Stimulated activated CD8-positive, alpha-beta memory T cell treated with anti-CD3 and anti-CD28 coated beads, Interleukin-4, amount 100 ng/mL, for 48 hours (primary cell): ENCODE data around the gene GABRD.

Source experiments
- DNase-seq: peaks from one replicate; pipeline ENCODE4 v3.0.0-alpha.2; 2020

The GABRD gene

DNA sequence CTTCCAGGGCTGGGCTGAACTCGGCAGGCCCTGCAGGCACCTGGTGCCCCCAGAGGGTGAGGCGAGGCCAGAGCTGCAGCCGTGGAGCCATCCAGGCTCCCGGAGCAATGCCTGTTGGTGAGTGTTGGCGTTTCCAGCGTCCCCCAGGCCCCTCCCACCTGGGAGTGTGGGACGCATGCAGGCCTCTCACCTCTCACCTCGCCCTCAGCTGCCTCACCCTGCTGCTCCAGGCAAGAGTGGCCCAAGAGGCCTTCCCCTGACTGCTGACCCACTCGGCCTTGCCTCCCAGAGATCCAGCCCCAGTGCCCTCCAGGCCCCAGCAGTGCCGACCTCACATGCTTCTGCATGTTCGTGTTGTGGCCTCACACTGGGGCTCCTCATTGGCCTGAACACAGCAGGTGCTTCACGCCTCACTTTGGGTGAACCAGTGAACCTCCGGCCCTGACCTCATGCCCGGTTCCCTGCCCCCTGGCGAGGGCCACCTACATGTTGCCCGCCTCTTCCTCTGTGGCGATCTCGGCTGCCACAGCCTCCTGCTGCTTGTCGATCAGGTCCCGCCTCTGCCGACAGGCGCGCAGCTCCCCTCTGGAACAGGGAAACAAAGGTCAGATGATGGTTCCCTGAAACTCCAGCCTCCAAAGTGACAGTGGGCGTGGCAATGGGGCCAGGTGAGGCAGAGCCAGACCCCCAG, 32.5 kb upstream of the GABRD start:
- DNase-seq, result no peak

DNA sequence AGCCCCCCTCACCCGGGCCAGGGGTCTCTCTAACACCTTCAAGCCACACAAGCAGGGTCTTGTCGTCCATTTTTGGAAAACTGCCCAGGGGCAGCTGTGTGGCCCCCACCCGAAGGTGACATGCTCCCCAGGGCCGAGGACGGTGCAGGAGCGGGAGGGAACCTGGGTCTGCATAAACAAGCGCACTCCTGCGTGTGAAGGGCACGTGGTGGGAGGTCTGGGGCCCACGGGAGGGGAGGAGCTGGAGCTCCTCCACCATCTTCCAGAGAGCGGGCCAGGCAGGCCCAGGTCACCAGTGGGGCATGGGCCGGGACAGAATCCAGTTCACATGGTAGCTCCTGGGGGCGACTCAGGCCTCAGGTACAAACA, 32.0 kb upstream of the GABRD start:
- DNase-seq, result no peak

DNA sequence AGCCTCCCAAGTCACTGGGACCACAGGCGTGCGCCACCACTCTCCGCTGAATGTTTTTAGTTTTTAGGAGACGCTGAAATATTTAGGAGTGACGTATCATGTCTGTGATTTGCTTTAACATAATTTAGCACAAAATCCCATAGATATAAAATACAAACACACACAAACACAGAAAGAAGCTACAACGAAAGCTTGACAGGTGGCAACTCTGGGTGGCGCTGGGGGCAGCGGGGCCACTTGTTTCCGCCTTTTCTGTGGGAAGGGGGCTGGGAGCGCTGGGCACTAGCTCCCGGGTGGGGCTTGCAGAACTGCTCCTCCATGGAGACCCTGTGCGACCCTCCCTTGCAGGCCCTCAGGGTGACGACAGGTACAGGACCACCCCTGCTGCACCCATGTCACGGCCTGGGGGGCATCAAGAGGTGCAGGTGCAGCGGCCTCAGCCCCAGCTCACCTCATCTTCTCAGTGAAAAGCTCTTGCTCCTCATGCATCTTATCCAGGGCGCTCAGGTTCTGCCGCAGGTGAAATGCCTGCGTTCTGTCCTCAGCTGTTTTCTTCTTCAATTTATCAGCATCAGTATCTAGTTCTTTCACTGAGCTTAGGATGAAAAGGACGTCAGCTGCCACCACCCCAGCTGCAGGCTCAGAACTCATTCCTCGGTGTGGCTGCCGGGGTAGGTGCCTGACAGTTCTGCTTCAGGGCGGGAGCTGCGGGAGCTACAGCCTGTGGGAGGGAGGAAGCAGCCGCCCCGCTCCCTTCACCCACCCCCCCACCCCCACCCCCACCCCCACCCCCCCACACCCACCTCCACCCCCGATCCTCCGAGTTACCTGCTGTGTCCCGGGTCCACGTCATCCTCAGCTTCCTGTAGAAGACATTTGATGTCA, 30.8 kb upstream of the GABRD start:
- DNase-seq, result no peak

DNA sequence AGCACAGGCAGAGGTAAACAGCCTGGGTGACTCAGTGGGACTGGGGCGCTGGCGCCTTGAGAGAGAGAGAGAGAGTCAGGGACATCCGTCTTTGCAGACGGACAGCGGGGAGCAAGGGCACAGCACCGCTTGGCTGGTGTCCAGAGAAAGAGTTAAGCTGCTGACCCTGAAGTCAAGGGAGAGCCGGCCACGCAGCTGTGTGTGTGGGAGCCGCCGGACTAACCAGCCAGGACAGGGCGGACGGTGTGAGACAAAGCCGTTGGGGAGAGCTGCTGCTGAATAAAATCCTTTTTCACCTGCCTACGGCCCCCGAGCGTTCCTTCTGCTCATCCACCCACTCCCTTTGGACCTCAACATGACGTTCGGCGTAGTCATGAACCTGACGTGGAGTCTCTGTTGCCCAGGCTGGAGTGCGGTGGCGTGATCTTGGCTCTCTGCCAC, 30.0 kb upstream of the GABRD start:
- no peak for DNase-seq

DNA sequence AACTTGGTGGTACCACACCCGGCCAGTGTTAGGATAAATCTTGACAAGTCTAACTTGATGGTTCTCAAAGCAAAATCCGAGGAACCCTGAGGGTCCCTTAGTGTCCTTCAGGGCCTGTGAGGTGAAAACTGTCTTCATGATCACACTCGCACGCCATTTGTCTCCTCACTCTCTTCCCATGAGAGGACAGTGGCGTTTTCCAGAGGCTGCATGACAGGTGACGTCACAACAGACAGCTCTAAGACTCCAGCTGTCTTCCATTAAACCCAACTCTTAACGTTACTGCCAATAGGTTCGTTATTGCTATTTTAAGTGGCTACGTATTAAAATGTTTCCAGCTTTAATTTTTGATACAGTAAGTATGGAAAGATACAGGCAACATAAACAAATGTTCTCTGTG, 29.4 kb upstream of the GABRD start:
- DNase-seq, result no peak

DNA sequence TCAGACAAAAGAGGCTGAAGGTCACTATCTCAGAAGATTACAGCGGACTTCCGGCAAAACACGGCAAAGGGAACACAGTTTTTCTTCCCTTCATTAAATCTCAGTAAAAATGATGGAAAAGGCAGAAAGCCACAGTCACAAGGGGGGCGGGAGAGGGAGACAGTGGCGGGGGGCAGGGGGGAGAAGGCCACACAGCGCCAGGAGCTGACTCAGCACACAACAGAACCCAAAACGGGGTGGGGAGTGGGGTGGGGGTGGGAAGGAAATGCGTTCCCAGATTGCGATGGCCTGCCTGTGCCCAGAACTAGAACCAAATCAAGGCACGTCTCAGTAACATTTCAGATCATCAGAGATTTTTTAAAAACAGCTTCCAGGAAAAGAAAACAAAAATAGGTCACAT, 28.9 kb upstream of the GABRD start:
- DNase-seq, result no peak

DNA sequence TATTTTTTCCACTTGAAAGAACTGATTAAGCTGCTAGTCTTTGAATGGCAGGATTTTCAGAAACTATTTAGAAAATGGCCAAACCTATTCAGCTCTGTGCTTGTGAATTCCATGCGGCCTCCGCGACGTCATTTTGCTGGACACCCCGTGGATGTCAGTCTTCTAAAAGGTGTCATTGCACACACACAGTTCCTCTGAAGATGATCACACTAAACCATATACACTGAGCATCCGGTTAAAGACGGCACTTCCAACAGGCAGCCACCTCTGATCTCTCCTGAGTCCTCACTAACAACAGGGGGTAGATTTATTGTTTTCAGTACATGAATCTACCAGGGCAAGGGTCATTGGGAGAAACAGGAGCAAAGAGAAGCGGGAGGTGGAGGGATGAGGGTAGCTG, 24.6 kb upstream of the GABRD start:
- DNase-seq, result no peak

DNA sequence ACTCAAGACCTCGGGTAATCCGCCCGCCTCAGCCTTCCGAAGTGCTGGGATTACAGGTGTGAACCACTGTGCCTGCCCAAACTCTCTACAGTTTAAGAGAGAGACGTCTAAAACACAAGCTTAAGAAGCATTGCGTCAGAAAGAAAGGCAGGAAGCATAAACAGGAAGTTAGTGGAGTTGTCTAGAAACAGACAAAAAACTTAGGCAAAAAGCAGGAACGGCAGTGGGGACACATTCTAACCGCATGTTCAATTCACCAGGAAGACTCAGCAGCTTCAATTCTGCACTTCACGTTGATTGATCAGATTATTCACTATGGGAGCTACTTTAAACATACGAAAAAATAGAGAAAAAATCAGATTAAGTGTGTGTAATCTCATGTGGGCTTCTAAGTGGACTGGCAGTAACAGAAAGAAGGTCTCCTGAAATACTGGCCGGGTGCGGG, 22.9 kb upstream of the GABRD start:
- no peak for DNase-seq

DNA sequence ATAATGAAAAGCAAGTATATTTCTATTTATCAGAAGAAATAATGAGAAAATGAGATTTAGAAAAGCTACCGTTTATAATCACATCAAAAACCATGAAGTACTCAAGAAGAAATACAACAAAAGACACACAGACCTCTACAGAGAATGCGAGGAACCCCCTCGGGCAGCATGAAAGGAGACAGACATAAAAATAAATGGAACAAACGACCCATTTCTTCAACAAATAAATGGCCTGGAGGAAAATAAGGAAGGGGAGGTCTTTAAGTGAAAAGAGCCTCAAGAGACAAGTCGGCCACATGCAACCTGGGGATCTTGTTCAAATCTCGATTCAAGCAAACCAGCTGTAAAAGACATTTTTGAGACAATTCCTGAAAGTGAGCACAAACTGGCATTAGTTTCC, 21.6 kb upstream of the GABRD start:
- DNase-seq, result no peak

DNA sequence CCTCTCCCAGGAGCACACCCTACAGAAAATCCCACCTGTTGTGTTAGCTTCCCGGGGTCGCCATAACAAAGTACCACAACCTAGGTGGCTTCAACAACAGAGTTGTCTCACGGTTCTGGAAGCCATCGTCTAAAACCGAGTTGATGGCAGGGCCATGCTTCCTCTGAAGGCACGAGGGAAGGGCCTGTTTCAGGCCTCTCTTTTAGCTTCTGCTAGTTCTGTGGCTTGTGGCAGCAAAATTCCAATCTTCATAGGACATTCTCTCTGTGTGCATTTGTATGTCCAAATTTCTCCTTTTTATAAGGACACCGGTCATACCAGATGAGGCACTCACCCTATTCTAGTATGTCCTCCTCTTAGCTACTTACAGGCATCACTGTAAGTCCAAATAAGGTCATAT, 18.7 kb upstream of the GABRD start:
- no peak for DNase-seq

DNA sequence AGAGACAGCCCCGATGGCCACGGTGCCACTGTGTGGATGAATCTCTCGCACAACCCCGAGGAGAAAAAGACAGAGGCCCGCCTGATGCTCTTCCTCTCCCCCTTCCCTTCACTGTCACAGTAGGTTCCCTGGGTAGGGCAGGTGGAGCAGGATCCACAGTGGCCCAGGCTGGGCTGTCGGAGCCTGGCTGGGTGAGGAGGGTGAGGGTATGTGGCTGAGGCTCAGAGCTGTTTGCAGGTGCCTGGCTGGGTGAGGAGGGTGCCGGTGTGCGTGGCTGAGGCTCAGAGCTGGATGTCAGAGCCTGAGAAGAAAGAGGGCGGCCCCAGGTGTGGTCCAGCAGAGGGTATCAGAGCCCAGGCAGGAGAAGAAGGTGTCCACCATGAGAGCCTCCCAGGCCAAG, 18.3 kb upstream of the GABRD start:
- no peak for DNase-seq

DNA sequence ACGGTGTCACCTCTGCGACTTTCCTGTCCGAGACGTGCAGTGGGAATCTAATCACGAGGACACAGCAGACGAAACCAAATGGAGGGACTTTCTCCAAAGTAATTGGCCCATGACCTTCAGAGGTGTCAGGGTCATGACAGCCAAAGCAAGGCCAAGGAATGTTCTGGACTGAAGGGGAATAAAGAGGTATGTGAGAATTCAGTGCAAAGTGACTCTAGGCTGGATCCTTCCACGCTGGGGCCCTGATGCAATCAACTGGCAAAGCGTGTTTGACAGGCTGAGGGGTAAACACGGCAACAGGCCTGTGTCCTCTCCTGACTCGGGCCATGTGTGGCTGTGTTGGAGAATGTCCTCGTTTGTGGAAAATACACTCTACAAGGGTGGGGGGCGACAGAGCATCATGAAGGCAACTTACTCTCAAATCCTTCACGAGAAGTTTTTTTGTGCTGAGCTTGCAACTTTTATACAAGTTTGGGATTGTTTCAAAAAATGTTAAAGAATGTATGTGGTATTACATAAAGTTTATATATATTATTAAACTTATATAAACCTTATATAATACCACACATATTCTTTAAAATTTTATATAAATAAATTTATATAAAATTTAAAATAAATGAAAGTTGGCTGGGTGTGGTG, 17.3 kb upstream of the GABRD start:
- no peak for DNase-seq

DNA sequence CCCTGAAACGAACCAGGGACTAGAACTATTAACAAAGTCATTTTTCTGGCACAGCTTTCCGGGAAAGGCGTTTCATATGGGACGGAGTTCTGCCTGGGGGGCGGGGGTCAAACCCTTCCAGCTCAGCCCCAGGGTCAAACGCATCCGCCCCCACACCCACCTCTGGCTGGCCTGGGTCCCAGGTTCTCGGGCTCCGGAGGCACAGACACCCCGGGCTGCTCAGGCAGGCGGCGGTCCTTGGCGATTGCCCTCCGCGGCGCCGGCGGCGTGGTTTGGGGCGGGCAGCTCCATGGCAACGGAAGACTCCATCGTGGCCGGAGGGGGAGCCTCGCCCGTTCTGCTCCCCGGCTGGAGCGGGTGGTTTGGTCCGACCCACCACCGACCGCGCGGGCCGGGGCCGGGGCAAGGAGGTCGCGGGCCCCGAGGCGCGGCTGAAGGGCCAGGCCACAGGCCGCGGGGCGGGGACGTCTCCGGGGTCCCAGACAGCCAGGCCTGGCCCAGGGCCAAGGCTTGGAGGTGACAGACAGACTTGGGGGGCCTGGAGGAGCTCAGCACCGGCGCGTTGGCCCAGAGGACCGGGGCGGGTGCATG, 15.5 kb upstream of the GABRD start, which contains the start of gene CFAP74:
Gene CFAP74, minus strand, starts transcription at position 246 of the 591 bp plus-strand sequence. CDS start 12,830 bp downstream, outside the sequence.
- peak; percentile 60 for DNase-seq

DNA sequence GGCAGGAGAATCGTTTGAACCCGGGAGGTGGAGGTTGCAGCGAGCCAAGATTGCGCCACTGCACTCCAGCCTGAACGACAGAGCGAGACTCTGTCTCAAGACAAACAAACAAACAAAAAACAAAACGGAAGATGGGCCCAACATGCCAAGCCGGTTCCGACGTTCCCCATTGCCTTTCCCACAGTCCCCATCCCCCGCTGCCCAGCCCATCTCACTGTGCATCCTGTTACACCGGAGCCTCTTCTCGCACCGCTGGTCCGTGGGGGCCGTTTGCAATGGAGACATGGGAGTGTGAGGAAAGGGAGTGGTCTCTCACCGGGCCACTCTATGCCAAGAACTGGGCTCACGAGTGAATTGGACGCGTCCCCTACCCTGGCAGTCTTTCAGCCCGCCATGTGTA, 14.3 kb upstream of the GABRD start:
- DNase-seq, result no peak

DNA sequence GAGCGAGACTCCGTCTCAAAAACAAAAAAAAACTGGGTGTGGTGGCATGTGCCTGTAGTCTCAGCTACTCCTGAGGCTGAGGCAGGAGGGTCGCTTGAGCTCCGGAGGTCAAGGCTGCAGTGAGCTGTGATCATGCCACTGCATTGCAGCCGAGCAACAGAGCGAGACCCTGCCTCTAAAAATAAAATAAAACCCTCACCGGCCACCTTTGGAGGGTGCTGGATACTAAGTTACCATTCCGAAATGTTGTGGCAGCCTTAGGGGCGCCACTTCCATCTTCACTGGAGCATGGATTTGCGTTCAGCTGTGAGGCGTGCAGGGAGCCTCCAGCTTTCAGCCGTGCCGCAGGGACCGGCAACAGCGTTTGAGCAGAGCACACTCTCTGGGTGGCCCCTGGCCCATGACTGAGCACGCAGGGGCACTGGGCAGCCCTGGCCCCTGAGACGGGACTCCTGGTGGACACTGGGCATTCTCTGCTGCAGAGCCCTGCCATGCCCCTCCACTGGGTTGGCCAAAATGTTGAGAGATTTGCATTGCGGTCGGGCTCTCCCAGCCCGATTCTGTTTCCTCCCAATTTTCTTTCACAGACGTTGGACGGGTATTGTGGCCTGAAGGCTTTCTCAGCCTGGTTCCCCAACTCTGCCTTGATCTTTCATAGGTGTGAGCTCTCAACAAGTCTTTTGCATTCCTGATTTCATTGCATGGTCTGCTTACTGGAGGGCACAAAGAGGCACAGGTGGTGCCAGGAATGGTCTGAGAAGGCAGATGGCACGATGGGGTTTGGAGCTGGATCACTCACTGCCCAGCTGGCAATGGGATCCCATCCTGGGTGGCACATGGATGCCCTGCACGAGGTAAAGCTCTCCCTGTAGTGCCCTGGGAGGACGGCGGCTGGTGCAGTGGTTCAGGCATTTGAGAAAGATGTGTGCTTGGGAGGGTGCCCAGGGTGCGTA, 9.8 kb upstream of the GABRD start:
- DNase-seq, result no peak

DNA sequence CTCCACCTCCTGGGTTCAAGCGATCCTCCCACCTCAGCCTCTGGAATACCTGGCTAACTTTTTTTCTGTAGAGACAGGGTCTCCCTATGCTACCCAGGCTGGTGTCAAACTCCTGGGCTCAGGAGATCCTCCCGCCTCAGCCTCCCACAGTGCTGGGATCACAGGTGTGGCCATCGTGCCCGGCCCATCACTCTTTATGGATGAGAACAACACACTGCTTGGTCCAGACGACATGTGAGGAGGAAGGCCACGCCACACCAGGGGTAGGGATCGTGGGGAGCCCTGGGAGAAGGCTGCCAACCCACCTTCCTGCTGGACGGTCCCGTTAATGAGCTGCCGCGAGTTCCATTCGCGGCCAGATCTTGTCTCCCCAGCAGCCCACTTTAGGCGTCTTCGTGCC, 5.0 kb upstream of the GABRD start:
- no peak for DNase-seq

DNA sequence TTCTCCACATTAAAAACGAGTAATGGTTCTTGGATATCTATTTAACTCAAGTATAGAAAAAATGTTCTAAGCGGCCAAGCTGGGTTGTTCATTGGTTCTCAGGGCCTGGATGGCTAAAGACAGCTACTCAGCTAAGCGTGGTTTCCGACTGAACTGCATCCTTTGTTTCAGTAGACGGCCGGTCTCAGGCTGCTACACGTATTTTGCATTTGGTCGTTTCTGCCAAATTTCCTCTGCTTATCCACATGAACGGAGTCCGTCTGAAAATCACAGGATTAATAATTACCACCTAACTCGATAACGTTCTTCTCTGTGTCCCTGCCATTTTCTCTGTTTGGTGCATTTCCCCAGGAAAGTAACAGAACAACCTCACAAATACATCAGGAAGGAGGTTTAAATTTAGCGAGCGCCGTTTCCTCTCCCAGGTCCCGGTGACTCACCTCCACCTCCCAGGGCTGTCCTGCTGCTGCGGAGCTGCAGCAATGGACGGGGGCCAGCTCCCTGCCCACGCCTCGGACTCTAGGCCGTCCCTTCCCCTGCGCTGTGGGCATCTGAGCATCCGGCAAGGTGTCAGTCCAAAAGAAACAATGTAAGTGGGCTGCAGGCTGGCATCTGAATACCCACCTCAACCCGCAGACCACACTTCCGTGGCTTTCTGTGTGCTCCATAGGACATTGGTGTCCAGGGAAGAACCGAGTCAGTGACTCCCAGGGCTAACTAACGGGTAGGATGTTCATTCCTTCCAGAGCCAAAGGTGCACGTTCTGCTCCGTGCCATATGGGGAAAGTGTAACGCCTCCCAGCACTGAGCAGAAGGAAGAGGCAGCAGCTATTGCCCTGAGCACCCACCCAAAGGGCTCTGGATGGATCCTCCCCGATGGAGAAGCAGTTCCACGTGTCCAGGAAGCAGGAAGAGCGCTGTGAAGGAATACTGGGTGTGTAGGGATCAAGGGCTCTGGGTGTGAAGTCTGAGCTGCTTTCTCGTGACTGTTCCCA, 4.1 kb upstream of the GABRD start:
- no peak for DNase-seq

DNA sequence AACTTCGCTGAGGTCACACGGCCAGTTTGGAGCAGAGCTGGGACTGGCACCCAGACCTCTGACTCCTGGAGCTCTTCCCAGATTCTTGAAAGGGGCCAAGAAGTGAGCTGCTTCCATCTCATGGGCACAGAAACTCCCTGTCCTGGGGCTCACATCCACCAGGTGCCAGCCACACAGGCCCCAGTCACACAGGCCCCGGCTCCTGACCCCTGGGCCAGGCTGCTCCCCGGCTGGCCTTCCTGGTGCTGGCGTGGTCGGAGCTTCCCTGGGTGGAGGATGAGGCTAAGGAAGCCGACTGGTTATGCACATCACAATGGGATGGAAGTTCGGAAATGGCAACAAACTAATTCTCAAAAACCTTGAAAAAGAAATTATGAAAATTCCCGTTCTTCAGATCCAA, 3.0 kb upstream of the GABRD start:
- DNase-seq, result no peak

DNA sequence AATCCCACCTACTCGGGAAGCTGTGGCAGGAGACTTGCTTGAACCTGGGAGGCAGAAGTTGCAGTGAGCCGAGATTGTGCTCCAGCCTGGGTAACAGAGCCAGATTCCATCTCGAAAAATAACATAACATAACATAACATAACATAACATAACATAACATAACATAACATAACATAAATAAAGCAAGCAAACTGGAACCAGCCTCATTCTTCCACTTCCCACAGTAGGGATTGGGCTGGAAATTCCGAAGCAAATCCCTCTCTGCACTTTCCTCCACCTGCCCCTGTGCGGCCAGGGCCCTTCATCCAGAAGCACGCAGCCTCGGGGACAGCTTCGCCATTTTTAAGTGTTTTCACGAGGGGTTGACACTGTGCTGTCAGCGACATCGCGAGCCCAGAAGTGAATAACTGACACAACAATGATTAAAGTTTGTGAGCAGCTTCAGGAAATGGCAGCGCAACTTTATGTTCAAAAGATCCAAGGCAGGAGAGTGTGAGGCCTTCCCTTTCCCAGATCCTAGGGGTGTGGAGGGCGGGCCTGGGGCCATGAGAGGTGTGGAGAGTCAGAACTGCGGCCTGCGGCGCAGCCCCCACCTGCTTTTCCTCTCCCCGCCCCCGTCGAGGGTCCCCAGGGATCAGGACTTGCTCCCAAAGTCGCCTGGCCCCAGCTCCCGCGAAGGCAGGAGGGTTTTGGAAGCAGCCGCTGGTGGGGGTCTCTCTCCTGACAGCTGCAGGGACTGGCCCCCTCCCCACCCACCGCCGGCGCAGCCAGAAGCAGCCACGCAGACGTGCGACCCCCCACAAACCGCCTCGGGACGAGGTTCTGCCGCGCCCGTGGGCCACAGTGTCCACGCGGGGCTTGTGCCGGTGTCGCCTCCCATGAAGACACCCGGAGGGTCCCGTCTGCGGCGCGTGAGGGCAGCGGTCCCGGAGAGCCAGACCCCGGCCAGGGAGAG, 651 bp upstream of the GABRD start:
- DNase-seq, result no peak
